H1 (cell line): ENCODE results near the gene ASTN2. TPM values are rescaled to one million over a fixed set of nuclear protein-coding genes. Genes with fewer than 3 reads are reported as not detected.

ENCODE experiments used
- CTCF ChIA-PET: fragments of 300-600 bp; sonication (Branson Sonifier 250); formaldehyde crosslinking; loops from one replicate; lab custom pipeline; 2021; ENCODE audit not compliant: partially characterized antibody; lab: Charles Lee
- POLR2A ChIA-PET: fragments of 300-600 bp; sonication (Branson Sonifier 250); formaldehyde crosslinking; loops from one replicate; lab custom pipeline; 2021; ENCODE audit warnings: inconsistent platforms; ENCODE audit not compliant: partially characterized antibody; lab: Charles Lee
- DNase-seq, 2 experiments: peaks; one replicate each; pipeline versions ENCODE4 v3.0.0 to v3.0.0-alpha.2; 2010 to 2022; ENCODE audit warnings: low spot score in 2 of 2, low read depth in 1 of 2, mixed read lengths in 1 of 2
- FAIRE-seq: peaks from 2 replicates; lab custom pipeline; 2011; peaks lifted over from hg19 to GRCh38; lab: Jason Lieb, UNC
- H2AFZ ChIP-seq: 2 replicates; pipeline ENCODE4 v1.8.1; 2012; ENCODE audit warnings: low read length, inconsistent platforms
- H2AK5ac ChIP-seq: 2 replicates; pipeline ENCODE4 v1.6.1; 2013; ENCODE audit warnings: low read depth, low read length
- H2BK120ac ChIP-seq: replicated peaks from 2 replicates; pipeline ENCODE3; 2013; ENCODE audit warnings: low read depth, low read length, inconsistent platforms
- H2BK12ac ChIP-seq: 2 replicates; pipeline ENCODE4 v1.6.1; 2013; ENCODE audit warnings: low read depth, low read length
- H2BK15ac ChIP-seq: 2 replicates; pipeline ENCODE4 v1.6.1; 2013; ENCODE audit warnings: low read length
- H2BK20ac ChIP-seq: 2 replicates; pipeline ENCODE4 v1.6.1; 2013; ENCODE audit warnings: low read length
- H2BK5ac ChIP-seq: 2 replicates; pipeline ENCODE4 v1.6.1; 2013; ENCODE audit warnings: low read depth, low read length
- H3K14ac ChIP-seq: 2 replicates; pipeline ENCODE4 v1.6.1; 2013; ENCODE audit warnings: inconsistent platforms; ENCODE audit not compliant: insufficient read length
- H3K18ac ChIP-seq: 2 replicates; pipeline ENCODE4 v1.6.1; 2013; ENCODE audit warnings: low read length; ENCODE audit errors: extremely low read depth
- H3K23ac ChIP-seq: 2 replicates; pipeline ENCODE4 v1.6.1; 2013; ENCODE audit warnings: inconsistent platforms; ENCODE audit not compliant: insufficient read length
- H3K23me2 ChIP-seq: 2 replicates; pipeline ENCODE4 v1.6.1; 2013; ENCODE audit warnings: low read depth, low read length
- H3K27ac ChIP-seq: 2 replicates; pipeline ENCODE4 v1.6.1; 2011; ENCODE audit warnings: low read depth, low read length, inconsistent platforms
- H3K27me3 ChIP-seq, 4 experiments: replicated peaks in 1 of 4; 1 replicate in 1 of 4; 2 replicates in 3 of 4; pipeline versions ENCODE4 v1.6.1 to v1.8.1; 2011 to 2013; ENCODE audit warnings: low read length in 3 of 4, mild to moderate bottlenecking in 3 of 4, inconsistent platforms in 2 of 4, mixed read lengths in 2 of 4, moderate library complexity in 1 of 4; ENCODE audit not compliant: control insufficient read depth in 3 of 4, insufficient read depth in 3 of 4; ENCODE audit errors: extremely low read depth in 1 of 4
- H3K36me3 ChIP-seq, 4 experiments: 2 replicates each; pipeline versions ENCODE4 v1.6.1 to v1.8.1; 2011 to 2013; ENCODE audit warnings: mild to moderate bottlenecking in 4 of 4, low read length in 3 of 4, moderate library complexity in 2 of 4, control low read depth in 1 of 4, inconsistent platforms in 1 of 4; ENCODE audit not compliant: insufficient read depth in 4 of 4, control insufficient read depth in 2 of 4
- H3K4ac ChIP-seq: replicated peaks from 2 replicates; pipeline ENCODE3; 2013; ENCODE audit warnings: low read length, low read depth, mixed read lengths, inconsistent platforms; ENCODE audit not compliant: insufficient read length
- H3K4me1 ChIP-seq, 4 experiments: replicated peaks in 1 of 4; 1 replicate in 1 of 4; 2 replicates in 3 of 4; pipeline versions ENCODE4 v1.6.1 to v1.8.1; 2011 to 2013; ENCODE audit warnings: low read length in 3 of 4, inconsistent platforms in 2 of 4, mixed read lengths in 1 of 4; ENCODE audit not compliant: insufficient read depth in 4 of 4, control insufficient read depth in 3 of 4
- H3K4me2 ChIP-seq, 2 experiments: 2 replicates each; pipeline versions ENCODE4 v1.6.1 to v1.8.1; 2011 to 2013; ENCODE audit warnings: low read depth in 2 of 2, low read length in 2 of 2, control low read depth in 1 of 2, inconsistent platforms in 1 of 2, mild to moderate bottlenecking in 1 of 2; ENCODE audit not compliant: insufficient read depth in 1 of 2
- H3K4me3 ChIP-seq, 4 experiments: fragments of 200-600, 300-600 bp in 1 of 4; sonication (generic), shearing (Covaris generic), sonication (Bioruptor Twin) in 1 of 4; 2 replicates each; pipeline versions ENCODE4 v1.5.1 to v1.8.1; 2011 to 2016; ENCODE audit warnings: low read length in 4 of 4, low read depth in 3 of 4, control low read depth in 2 of 4, inconsistent platforms in 2 of 4, mild to moderate bottlenecking in 2 of 4, mixed read lengths in 1 of 4, moderate library complexity in 1 of 4; ENCODE audit not compliant: insufficient read depth in 2 of 4; ENCODE audit errors: extremely low read depth in 1 of 4
- H3K56ac ChIP-seq: replicated peaks from 2 replicates; pipeline ENCODE3; 2013; ENCODE audit warnings: low read depth, mild to moderate bottlenecking, mixed read lengths, low read length, inconsistent platforms; ENCODE audit not compliant: insufficient read length
- H3K79me1 ChIP-seq: 2 replicates; pipeline ENCODE4 v1.6.1; 2013; ENCODE audit warnings: low read depth, low read length, control low read depth
- H3K79me2 ChIP-seq, 2 experiments: 2 replicates each; pipeline versions ENCODE4 v1.6.1 to v1.8.1; 2012 to 2013; ENCODE audit warnings: low read length in 2 of 2, mild to moderate bottlenecking in 2 of 2, inconsistent platforms in 1 of 2; ENCODE audit not compliant: insufficient read depth in 2 of 2, control insufficient read depth in 1 of 2
- H3K9ac ChIP-seq, 4 experiments: replicated peaks in 1 of 4; 1 replicate in 1 of 4; 2 replicates in 3 of 4; pipeline versions ENCODE4 v1.6.1 to v1.8.1; 2011 to 2013; ENCODE audit warnings: low read depth in 3 of 4, low read length in 3 of 4, control low read depth in 2 of 4, mild to moderate bottlenecking in 2 of 4, moderate library complexity in 2 of 4, inconsistent platforms in 1 of 4; ENCODE audit errors: extremely low read depth in 1 of 4
- H3K9me3 ChIP-seq, 2 experiments: 2 replicates each; pipeline versions ENCODE4 v1.6.1 to v1.8.1; 2012 to 2013; ENCODE audit warnings: mild to moderate bottlenecking in 2 of 2, moderate library complexity in 2 of 2, control low read depth in 1 of 2, inconsistent platforms in 1 of 2, low read depth in 1 of 2, low read length in 1 of 2, mixed read lengths in 1 of 2; ENCODE audit not compliant: insufficient read depth in 2 of 2
- H4K20me1 ChIP-seq, 2 experiments: replicated peaks in 1 of 2; 2 replicates each; pipeline versions ENCODE3 to v1.8.1; 2011 to 2013; ENCODE audit warnings: inconsistent platforms in 2 of 2, low read length in 2 of 2, mild to moderate bottlenecking in 1 of 2; ENCODE audit not compliant: insufficient read depth in 2 of 2, control insufficient read depth in 1 of 2
- H4K5ac ChIP-seq: 2 replicates; pipeline ENCODE4 v1.6.1; 2013; ENCODE audit warnings: low read length, low read depth, mixed read lengths, inconsistent platforms; ENCODE audit not compliant: insufficient read length
- H4K8ac ChIP-seq: 2 replicates; pipeline ENCODE4 v1.8.0; 2013; ENCODE audit warnings: mild to moderate bottlenecking, moderate library complexity, low read length, inconsistent platforms; ENCODE audit not compliant: insufficient read depth; ENCODE audit errors: extremely low read depth
- H4K91ac ChIP-seq: replicated peaks from 2 replicates; pipeline ENCODE3; 2013; ENCODE audit warnings: low read length, mixed read lengths, inconsistent platforms; ENCODE audit not compliant: insufficient read length
- ASH2L ChIP-seq: fragments of 200-600, 300-600 bp; sonication (generic); IDR thresholded peaks from one replicate; pipeline ENCODE4 v1.7.1; 2017; ENCODE audit warnings: low read length
- BACH1 ChIP-seq: IDR thresholded peaks from 2 replicates; pipeline ENCODE4 v1.6.1; 2012; ENCODE audit warnings: low read length, improper control_type of control experiment
- BRCA1 ChIP-seq: IDR thresholded peaks from 2 replicates; pipeline ENCODE4 v1.6.1; 2012; ENCODE audit warnings: low read depth, low read length, improper control_type of control experiment
- CHD1 ChIP-seq: IDR thresholded peaks from 2 replicates; pipeline ENCODE4 v1.6.1; 2012; ENCODE audit warnings: low read depth, low read length, improper control_type of control experiment
- EZH2 ChIP-seq: fragments of 200-600 bp; sonication (generic); IDR thresholded peaks from 2 replicates; pipeline ENCODE4 v1.7.1; 2012; ENCODE audit warnings: low read depth, mild to moderate bottlenecking, moderate library complexity, low read length, inconsistent platforms; ENCODE audit not compliant: severe bottlenecking
- KDM5A ChIP-seq: fragments of 200-600 bp; IDR thresholded peaks from 2 replicates; pipeline ENCODE4 v1.7.1; 2012; ENCODE audit warnings: mild to moderate bottlenecking, low read length, inconsistent platforms, mixed read lengths
- NANOG ChIP-seq: IDR thresholded peaks from 2 replicates; pipeline ENCODE4 v1.6.1; 2011; ENCODE audit warnings: low read length, low read depth, mild to moderate bottlenecking, inconsistent platforms; ENCODE audit not compliant: insufficient read depth, poor library complexity, severe bottlenecking
- NRF1 ChIP-seq: IDR thresholded peaks from 2 replicates; pipeline ENCODE4 v1.6.1; 2011; ENCODE audit warnings: mild to moderate bottlenecking, low read depth, low read length, improper control_type of control experiment
- POLR2AphosphoS5 ChIP-seq: IDR thresholded peaks from 2 replicates; pipeline ENCODE4 v1.6.1; 2011; ENCODE audit warnings: low read depth, low read length
- RAD21 ChIP-seq, 2 experiments: IDR thresholded peaks in 1 of 2; conservative IDR thresholded peaks in 1 of 2; 2 replicates each; pipeline ENCODE4 v1.6.1; 2011; ENCODE audit warnings: low read depth in 2 of 2, low read length in 2 of 2, improper control_type of control experiment in 1 of 2, inconsistent platforms in 1 of 2, mild to moderate bottlenecking in 1 of 2, moderate library complexity in 1 of 2
- RNF2 ChIP-seq: fragments of 200-900, 300-1000 bp; sonication (generic); IDR thresholded peaks from 2 replicates; pipeline ENCODE4 v1.7.1; 2016; ENCODE audit warnings: borderline replicate concordance, low read depth, mild to moderate bottlenecking, antibody characterized with exemption, low read length; ENCODE audit not compliant: poor library complexity, severe bottlenecking; ENCODE audit errors: missing control alignments
- RXRA ChIP-seq: IDR thresholded peaks from 2 replicates; pipeline ENCODE4 v1.6.1; 2011; ENCODE audit warnings: low read depth, mild to moderate bottlenecking, low read length, moderate library complexity; ENCODE audit not compliant: insufficient read depth
- TAF1 ChIP-seq: IDR thresholded peaks from 2 replicates; pipeline ENCODE4 v1.6.1; 2011; ENCODE audit warnings: mild to moderate bottlenecking, low read depth, low read length
- TEAD4 ChIP-seq: IDR thresholded peaks from 2 replicates; pipeline ENCODE4 v1.6.1; 2012; ENCODE audit warnings: low read depth, low read length, inconsistent platforms, mixed read lengths
- ZNF274 ChIP-seq: IDR thresholded peaks from 2 replicates; pipeline ENCODE4 v1.7.0; 2012; ENCODE audit warnings: low read length, borderline replicate concordance; ENCODE audit errors: extremely low read depth
- WGBS, 2 experiments: shearing (Covaris generic) in 1 of 2; methylation state at CpG; one replicate each; pipeline versions ENCODE4 v1.1.6 to v1.1.7; 2013 to 2015; ENCODE audit warnings: low lambda C conversion rate in 2 of 2, mixed read lengths in 2 of 2, inconsistent platforms in 1 of 2, low coverage in 1 of 2, missing lambda C conversion rate in 1 of 2; ENCODE audit not compliant: insufficient replicate concordance in 2 of 2, insufficient coverage in 1 of 2, insufficient read length in 1 of 2; ENCODE audit errors: extremely low coverage in 1 of 2, missing lambda C conversion rate in 1 of 2; 5-methylcytosine and 5-hydroxymethylcytosine counted together
- polyA plus RNA-seq, 7 experiments: library from polyadenylated mRNA; depleted of rRNA in 3 of 7; stranded (reverse) in 5 of 7; unstranded in 2 of 7; fragments of >200 nt in 5 of 7; fragments of 200-250 nt in 2 of 7; gene quantifications; 1 replicate in 5 of 7; 2 replicates in 1 of 7; 4 replicates in 1 of 7; pipeline versions ENCODE4 v1.2.1 to v1.2.3, GENCODE V29; 2011 to 2013; ENCODE audit warnings: missing spikeins in 2 of 7, mixed read lengths in 2 of 7
- total RNA-seq: library from RNA; stranded (reverse); fragmentation: NEBNext Ultra II Directional; extraction: Animal tissue kit (Norgen Biotek cat#: 25700); gene quantifications from 2 replicates; pipeline ENCODE4 v1.2.1, GENCODE V29; 2021

ASTN2 gene
- total and polyA plus RNA-seq, 2 of the 8 experiments (the other 6 are each of a cell fraction or from before 2014, with no cell fraction given), result 8.2 to 13.7 TPM

GRCh38 chr9:117120061-117120460, 294.8 kb downstream of the ASTN2 start:
- Histone ChIP-seq H3K9me3 (no peaks in the 10 kb centered on the region), H4K5ac (no peak overlapping the region), H3K4me2 (no peak overlapping the region), H3K79me2 (no peaks in the 10 kb centered on the region), H3K36me3 (no peaks in the 10 kb centered on the region), H3K4me1 (no peaks in the 10 kb centered on the region), H4K91ac (no peak overlapping the region), H3K9ac (no peak overlapping the region), H2AFZ (no peak overlapping the region), H3K18ac (no peak overlapping the region), H3K23ac (no peak overlapping the region), H2BK15ac (no peak overlapping the region), H3K27me3 (no peaks in the 10 kb centered on the region), H2AK5ac (no peak overlapping the region), H3K27ac (no peak overlapping the region), H2BK5ac (no peak overlapping the region), H3K14ac (no peak overlapping the region), H2BK120ac (no peak overlapping the region), H3K23me2 (no peaks in the 10 kb centered on the region), H3K4me3 (no peak overlapping the region), H2BK20ac (no peak overlapping the region), H2BK12ac (no peak overlapping the region), H3K56ac (no peak overlapping the region), H4K20me1 (peaks cover 0 to 2% of the 10 kb centered on the region in 2 experiments), H4K8ac (no peak overlapping the region), H3K4ac (no peak overlapping the region), H3K79me1 (no peaks in the 10 kb centered on the region)
- FAIRE-seq (no peak), DNase-seq (no peak)
- ChIA-PET CTCF (interaction anchor here (0.8 to 1.1 kb wide), 2 partner anchors 36 to 40 kb away, joined by 3 read pairs; no protein-coding TSS in a partner anchor), POLR2A (interaction anchor here (0.7 kb wide), 1 partner anchor 325 kb away, joined by 3 read pairs; no protein-coding TSS in a partner anchor)
- 89% methylated on average over 2 of the region's 2 CpGs; no CpG with 5 or more reads in 1 of the 2 experiments for WGBS, 2 experiments
- TF ChIP-seq BACH1 (no peak), NANOG (no peak), ASH2L (no peak), KDM5A (no peak), EZH2 (no peak), NRF1 (no peak), ZNF274 (no peak), TAF1 (no peak), BRCA1 (no peak), CHD1 (no peak), TEAD4 (no peak), RXRA (no peak), RAD21 (IDR thresholded peaks at IDR 0.05 in 1 of 2, conservative IDR thresholded peaks at IDR 0.05 in 1 of 2; ENCODE audit: low read depth in 2 of 2, low read length in 2 of 2) (no peak), RNF2 (no peak), POLR2AphosphoS5 (no peak)
